HG03575 (cell line): ENCODE results near the gene MYL6B.

ENCODE experiments used
- ATAC-seq: cut with Tn5 transposase; IDR thresholded peaks from one replicate; pipeline ENCODE4 v1.9.1; 2021; ENCODE audit not compliant: unreplicated experiment, insufficient number of reproducible peaks, low FRiP score; ENCODE audit errors: extremely low read depth

The MYL6B gene

GRCh38 chr12:56161690-56162351, 9.4 kb downstream of the MYL6B start:
- no peak for ATAC-seq

- ATAC-seq = no peak
These were observed 10.3 kb downstream of the MYL6B start for GRCh38 chr12:56162468-56163290.

- no peak for ATAC-seq
These were observed 11.4 kb downstream of the MYL6B start for GRCh38 chr12:56163533-56164344.

- no peak for ATAC-seq
These were observed 11.9 kb downstream of the MYL6B start for GRCh38 chr12:56164345-56164729.

- ATAC-seq = no peak
These were observed 13.0 kb downstream of the MYL6B start for GRCh38 chr12:56165369-56165768.

- ATAC-seq = no peak
These were observed 16.9 kb downstream of the MYL6B start for GRCh38 chr12:56169229-56169759.

GRCh38 chr12:56172839-56173238, 20.5 kb downstream of the MYL6B start:
- ATAC-seq = no peak

- ATAC-seq = no peak
These were observed 26.0 kb downstream of the MYL6B start for GRCh38 chr12:56178347-56178746.

GRCh38 chr12:56186957-56187356, 34.6 kb downstream of the MYL6B start:
- no peak for ATAC-seq

- ATAC-seq = no peak
These were observed 35.9 kb downstream of the MYL6B start for GRCh38 chr12:56188131-56188777.

GRCh38 chr12:56188778-56189098, 36.4 kb downstream of the MYL6B start:
- ATAC-seq = no peak

GRCh38 chr12:56189099-56189917, 36.9 kb downstream of the MYL6B start, which contains the start of gene SMARCC2:
TSS of gene SMARCC2 (minus strand) at chr12:56189483. CDS start at chr12:56189461, 22 bp downstream.
- no peak for ATAC-seq

GRCh38 chr12:56189918-56190694, 37.7 kb downstream of the MYL6B start:
- ATAC-seq = no peak

GRCh38 chr12:56190695-56191155, 38.3 kb downstream of the MYL6B start:
- no peak for ATAC-seq

GRCh38 chr12:56192582-56192981, 40.2 kb downstream of the MYL6B start:
- no peak for ATAC-seq

- ATAC-seq = no peak
These were observed 40.7 kb downstream of the MYL6B start for GRCh38 chr12:56193025-56193578.
